ENCODE data around the gene ACER2. TPM values are rescaled to one million over a fixed set of nuclear protein-coding genes. Genes with fewer than 3 reads are reported as not detected.

The ACER2 gene
- total RNA-seq, 4 donors from 2014 or later: 29.4 to 46.7 (median 32.5) TPM

DNA sequence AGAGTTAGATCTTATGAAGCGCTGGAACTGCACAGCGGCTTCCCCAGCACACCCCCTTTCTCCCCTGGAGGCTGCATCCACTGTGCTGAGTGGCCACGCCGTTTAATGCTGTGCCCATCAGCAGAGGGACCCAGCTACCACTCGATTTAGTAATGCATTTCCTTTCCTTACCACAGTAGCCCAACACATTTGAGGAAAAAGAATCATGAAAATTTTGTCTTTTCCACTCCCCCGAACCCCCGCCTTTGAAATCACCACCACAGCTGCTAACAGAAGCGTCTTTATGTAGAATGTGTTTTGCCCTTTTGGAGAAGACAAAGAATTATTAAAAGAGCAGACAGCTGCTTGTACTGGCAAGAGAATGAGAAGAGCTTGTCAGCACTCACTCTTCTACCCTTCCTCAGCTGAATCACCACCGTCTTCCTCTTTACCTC, 73.2 kb downstream of the ACER2 start:
- TF ChIP-seq, protein P1, sequence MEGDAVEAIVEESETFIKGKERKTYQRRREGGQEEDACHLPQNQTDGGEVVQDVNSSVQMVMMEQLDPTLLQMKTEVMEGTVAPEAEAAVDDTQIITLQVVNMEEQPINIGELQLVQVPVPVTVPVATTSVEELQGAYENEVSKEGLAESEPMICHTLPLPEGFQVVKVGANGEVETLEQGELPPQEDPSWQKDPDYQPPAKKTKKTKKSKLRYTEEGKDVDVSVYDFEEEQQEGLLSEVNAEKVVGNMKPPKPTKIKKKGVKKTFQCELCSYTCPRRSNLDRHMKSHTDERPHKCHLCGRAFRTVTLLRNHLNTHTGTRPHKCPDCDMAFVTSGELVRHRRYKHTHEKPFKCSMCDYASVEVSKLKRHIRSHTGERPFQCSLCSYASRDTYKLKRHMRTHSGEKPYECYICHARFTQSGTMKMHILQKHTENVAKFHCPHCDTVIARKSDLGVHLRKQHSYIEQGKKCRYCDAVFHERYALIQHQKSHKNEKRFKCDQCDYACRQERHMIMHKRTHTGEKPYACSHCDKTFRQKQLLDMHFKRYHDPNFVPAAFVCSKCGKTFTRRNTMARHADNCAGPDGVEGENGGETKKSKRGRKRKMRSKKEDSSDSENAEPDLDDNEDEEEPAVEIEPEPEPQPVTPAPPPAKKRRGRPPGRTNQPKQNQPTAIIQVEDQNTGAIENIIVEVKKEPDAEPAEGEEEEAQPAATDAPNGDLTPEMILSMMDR (IDR thresholded peaks at IDR 0.05; ENCODE audit: low read depth): no peak

DNA sequence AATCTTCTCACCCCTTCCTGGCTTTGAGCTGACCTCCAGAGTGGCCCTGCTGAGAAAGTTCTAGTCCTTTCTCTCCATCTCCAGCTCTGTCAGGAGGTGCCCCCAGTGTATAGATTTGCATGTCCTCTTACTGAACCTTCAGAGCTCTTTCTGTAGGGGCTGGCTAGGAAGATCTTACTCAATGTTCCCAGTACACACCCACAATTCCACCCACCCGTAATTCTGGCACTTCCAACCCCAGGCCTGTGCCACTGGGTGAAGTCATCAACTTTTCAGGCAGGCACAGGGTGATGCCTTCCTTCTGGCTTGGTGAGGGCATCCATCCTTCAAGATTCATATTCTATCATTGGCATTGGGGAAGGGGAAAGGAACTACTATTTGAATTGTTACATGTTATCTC, 75.9 kb downstream of the ACER2 start:
- TF ChIP-seq, protein P1 (IDR thresholded peaks at IDR 0.05; ENCODE audit: low read depth): no peak

DNA sequence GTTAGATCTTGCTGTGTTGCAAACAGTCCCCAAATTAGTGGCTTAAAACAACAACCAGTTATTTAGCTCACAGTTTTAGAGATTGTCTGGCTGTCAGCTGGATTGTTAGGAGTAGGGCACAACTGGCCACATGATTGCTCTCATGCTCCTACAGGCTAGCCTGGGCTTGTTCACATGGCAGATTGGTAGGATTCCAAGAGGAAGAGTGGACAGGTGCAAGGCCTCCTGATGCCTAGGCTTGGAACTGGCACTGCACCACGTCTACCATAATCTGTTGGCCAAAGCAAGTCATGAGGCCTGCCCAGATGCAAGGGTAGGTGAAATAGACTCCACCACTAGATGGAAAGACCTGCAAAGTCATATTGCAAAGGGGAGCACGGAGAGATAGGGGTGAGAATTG, 76.4 kb downstream of the ACER2 start:
- TF ChIP-seq, protein P1 (IDR thresholded peaks at IDR 0.05; ENCODE audit: low read depth): no peak

DNA sequence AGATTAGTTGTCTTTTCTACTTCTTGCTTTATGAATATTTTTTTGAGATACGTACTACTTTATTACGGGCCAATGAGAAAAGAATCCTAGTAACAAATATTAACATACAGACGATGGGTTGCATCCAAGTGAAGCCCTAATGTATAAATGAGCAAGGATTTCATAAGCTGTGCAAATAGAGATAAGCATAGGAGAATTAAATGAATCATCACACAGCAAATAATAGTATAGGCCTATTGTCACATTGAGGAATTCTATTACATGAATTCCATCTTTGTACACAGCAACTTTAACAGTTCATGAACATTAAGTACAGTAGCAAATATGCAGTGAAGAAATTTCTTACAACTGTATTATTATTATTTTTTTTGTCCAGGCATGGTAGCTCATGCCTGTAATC, 78.0 kb downstream of the ACER2 start:
- TF ChIP-seq, protein P1 (IDR thresholded peaks at IDR 0.05; ENCODE audit: low read depth): no peak

DNA sequence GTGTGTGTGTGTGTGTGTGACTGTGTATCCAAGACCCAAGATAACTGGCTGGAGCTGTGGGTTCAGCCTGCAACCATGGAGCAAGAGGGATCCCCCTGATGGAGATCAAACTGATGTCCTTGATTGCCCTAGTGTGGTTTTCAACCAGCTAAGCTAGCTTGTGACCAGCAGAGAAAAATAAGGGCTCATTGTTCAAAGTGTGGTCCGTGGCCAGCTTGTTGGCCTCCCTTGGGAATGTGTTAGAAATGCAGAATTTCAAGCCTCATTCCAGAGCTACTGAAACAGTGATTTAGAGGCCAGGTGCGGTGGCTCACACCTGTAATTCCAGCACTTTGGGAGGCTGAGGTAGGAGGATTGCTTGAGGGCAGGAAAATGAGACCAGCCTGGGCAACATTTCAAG, 79.9 kb downstream of the ACER2 start:
- TF ChIP-seq, protein P1 (IDR thresholded peaks at IDR 0.05; ENCODE audit: low read depth): no peak

DNA sequence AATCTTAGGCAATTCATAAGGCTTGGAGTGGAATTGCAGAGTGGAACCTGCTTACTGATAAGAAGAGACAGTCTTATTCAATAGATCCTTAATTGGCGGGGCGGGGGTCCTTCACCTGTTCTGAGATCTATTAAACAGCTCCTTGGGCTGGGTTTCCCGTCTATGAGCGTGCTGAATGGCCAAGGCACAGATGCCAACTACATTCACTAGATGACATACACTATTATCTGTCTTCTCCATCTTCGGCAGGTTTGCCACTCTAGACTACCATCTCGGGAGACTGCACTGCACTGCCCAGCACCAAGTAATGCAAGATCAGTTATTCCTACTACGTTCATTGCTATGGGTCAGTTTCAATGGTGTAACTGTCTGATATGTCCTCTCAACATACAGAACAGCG, 81.5 kb downstream of the ACER2 start:
- TF ChIP-seq, protein P1 (IDR thresholded peaks at IDR 0.05; ENCODE audit: low read depth): no peak

DNA sequence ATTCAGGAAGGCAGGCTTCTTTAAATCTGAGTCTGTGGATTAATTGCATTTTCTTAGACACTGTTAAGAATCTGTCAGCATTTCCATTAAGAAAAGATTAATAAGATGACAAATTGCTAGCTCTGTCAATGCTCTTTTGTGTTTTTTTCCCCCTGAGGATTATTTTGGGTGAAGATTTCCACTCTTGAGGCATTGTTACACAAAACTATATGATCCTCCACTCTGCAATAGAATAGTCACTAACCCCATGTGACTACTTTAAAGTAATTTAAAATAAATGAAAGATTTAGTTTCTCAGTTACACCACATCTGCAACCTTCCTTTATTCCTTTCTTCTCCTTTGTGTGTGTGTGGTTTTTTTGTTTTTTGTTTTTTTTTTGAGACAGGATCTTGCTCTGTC, 82.0 kb downstream of the ACER2 start:
- TF ChIP-seq, protein P1 (IDR thresholded peaks at IDR 0.05; ENCODE audit: low read depth): no peak

Data from subcutaneous adipose tissue (tissue), 4 donors.